ELR (cell line): Measurements from ENCODE around the gene SNRPF.
"Not testable (repeated sequence)": the region's sequence is repeated elsewhere in the genome, so short reads cannot be mapped to it uniquely, and the experiment has no call there.

ENCODE experiments used
- DNase-seq: peaks from one replicate; pipeline ENCODE4 v3.0.0-alpha.2; 2015; ENCODE audit warnings: low read depth

SNRPF gene

GRCh38 chr12:95858451-95859343, at the start of gene SNRPF:
TSS of gene SNRPF (plus strand) at chr12:95858952. CDS start at chr12:95859074, 122 bp downstream.
- DNase-seq: peak; percentile 98

GRCh38 chr12:95809000-95809680, 49.6 kb upstream of the SNRPF start:
- DNase-seq: peak; percentile 26

- no peak for DNase-seq
Observed at GRCh38 chr12:95810411-95810810, 48.3 kb upstream of the SNRPF start.

- peak; percentile 24 for DNase-seq
Observed at GRCh38 chr12:95812155-95812554, 46.6 kb upstream of the SNRPF start.

- DNase-seq: peak; percentile 69
Observed at GRCh38 chr12:95815632-95816212, 43.0 kb upstream of the SNRPF start.

GRCh38 chr12:95820096-95820703, 38.6 kb upstream of the SNRPF start:
- peak; percentile 82 for DNase-seq

GRCh38 chr12:95829395-95829794, 29.4 kb upstream of the SNRPF start:
- DNase-seq: no peak

GRCh38 chr12:95830335-95831089, 28.2 kb upstream of the SNRPF start:
- no peak for DNase-seq

GRCh38 chr12:95834572-95834971, 24.2 kb upstream of the SNRPF start:
- DNase-seq: no peak

GRCh38 chr12:95836185-95836609, 22.6 kb upstream of the SNRPF start:
- DNase-seq: peak; percentile 86

- DNase-seq: peak; percentile 47
Observed at GRCh38 chr12:95836630-95837239, 22.0 kb upstream of the SNRPF start.

GRCh38 chr12:95837240-95838038, 21.3 kb upstream of the SNRPF start:
- no peak for DNase-seq

- DNase-seq: peak; percentile 75
Observed at GRCh38 chr12:95838125-95838524, 20.6 kb upstream of the SNRPF start.

- DNase-seq: not testable (repeated sequence)
Observed at GRCh38 chr12:95842426-95842825, 16.3 kb upstream of the SNRPF start.

- DNase-seq: peak; percentile 47
Observed at GRCh38 chr12:95848575-95849388, 10.0 kb upstream of the SNRPF start.

- no peak for DNase-seq
Observed at GRCh38 chr12:95851606-95852005, 7.1 kb upstream of the SNRPF start.

- no peak for DNase-seq
Observed at GRCh38 chr12:95852133-95852532, 6.6 kb upstream of the SNRPF start.

GRCh38 chr12:95857156-95857555, 1.6 kb upstream of the SNRPF start:
- DNase-seq: no peak

- DNase-seq: no peak
Observed at GRCh38 chr12:95857799-95858198, 953 bp upstream of the SNRPF start.
